Liver (tissue), 4 donors: ENCODE data around the gene TMEM100. TPM values are rescaled to one million over a fixed set of nuclear protein-coding genes. Genes with fewer than 3 reads are reported as not detected.

ENCODE experiments used
- polyA plus RNA-seq, 2 donors: library from polyadenylated mRNA; stranded (reverse) in 1 of 2; unstranded in 1 of 2; fragments of 200-250 nt in 1 of 2; fragments of >200 nt in 1 of 2; fragmentation: Nextera tagmentation in 1 of 2; extraction: Ambion mirVana in 1 of 2; gene quantifications; one replicate each; pipeline versions ENCODE4 v1.2.1 to v1.2.3, GENCODE V29; 2013 to 2015
- total RNA-seq, 2 donors: library from RNA; depleted of rRNA; stranded (reverse); fragments of >200 nt; gene quantifications; one replicate each; pipeline ENCODE4 v1.2.3, GENCODE V29; 2014
- donor health status: healthy.
- donor health status: healthy.
- donor health status: healthy.

The TMEM100 gene
- total and polyA plus RNA-seq, 4 donors, result 0.09 to 4.8 (median 2.3) TPM

Other genes with a start within 250 kb of the TMEM100 start
- not detected for gene SMIM36, start 211.4 kb downstream of the TMEM100 start, total RNA-seq
- not detected for gene SMIM36, start 211.4 kb downstream of the TMEM100 start, polyA plus RNA-seq
- gene PCTP, start 28.2 kb upstream of the TMEM100 start, total RNA-seq, result 10 to 100 TPM; 25.0 to 79.0 TPM
- gene PCTP, start 28.2 kb upstream of the TMEM100 start, polyA plus RNA-seq, result 10 to 100 TPM; 38.6 to 73.0 TPM